ENCODE results near the gene SOS1.
A peak's percentile ranks its signal among the peaks of the same experiment; 100 is the strongest.
"Not testable (repeated sequence)": the region's sequence is repeated elsewhere in the genome, so short reads cannot be mapped to it uniquely, and the experiment has no call there.

SOS1 gene

GRCh38 chr2:38960609-38961320 lies 160.1 kb downstream of the SOS1 start:
- no peak for DNase-seq

GRCh38 chr2:38959938-38960608 lies 160.8 kb downstream of the SOS1 start:
- DNase-seq, result no peak

GRCh38 chr2:38959466-38959865 lies 161.4 kb downstream of the SOS1 start:
- no peak for DNase-seq

- no peak for DNase-seq
Measured at GRCh38 chr2:38957972-38958371, 162.9 kb downstream of the SOS1 start.

- DNase-seq, result no peak
Measured at GRCh38 chr2:38951766-38952165, 169.1 kb downstream of the SOS1 start.

- DNase-seq, result no peak
Measured at GRCh38 chr2:38948995-38949394, 171.9 kb downstream of the SOS1 start.

- DNase-seq, result no peak
Measured at GRCh38 chr2:38948387-38948882, 172.4 kb downstream of the SOS1 start.

GRCh38 chr2:38947241-38948239 lies 173.3 kb downstream of the SOS1 start:
- DNase-seq, result peak; percentile 32

- no peak for DNase-seq
Measured at GRCh38 chr2:38945911-38946310, 174.9 kb downstream of the SOS1 start.

GRCh38 chr2:38945372-38945771 lies 175.5 kb downstream of the SOS1 start:
- DNase-seq, result no peak

GRCh38 chr2:38943784-38944183 lies 177.1 kb downstream of the SOS1 start:
- no peak for DNase-seq

GRCh38 chr2:38940746-38941145 lies 180.1 kb downstream of the SOS1 start:
- DNase-seq, result no peak

- no peak for DNase-seq
Measured at GRCh38 chr2:38937548-38937947, 183.3 kb downstream of the SOS1 start.

GRCh38 chr2:38936516-38936915 lies 184.3 kb downstream of the SOS1 start:
- not testable (repeated sequence) for DNase-seq

GRCh38 chr2:38935568-38936172 lies 185.2 kb downstream of the SOS1 start:
- DNase-seq, result no peak

- DNase-seq, result no peak
Measured at GRCh38 chr2:38934742-38935141, 186.1 kb downstream of the SOS1 start.

GRCh38 chr2:38933653-38934052 lies 187.2 kb downstream of the SOS1 start:
- DNase-seq, result no peak

GRCh38 chr2:38932586-38932985 lies 188.3 kb downstream of the SOS1 start:
- no peak for DNase-seq
